Effector memory CD8-positive, alpha-beta T cell (primary cell): ENCODE results near the gene PITHD1.
"Not testable (repeated sequence)": the region's sequence is repeated elsewhere in the genome, so short reads cannot be mapped to it uniquely, and the experiment has no call there.

Experiments
- ATAC-seq: fragments of 150-1000 bp; cut with Tn5 transposase; replicated peaks from 2 replicates; pipeline ENCODE4 v1.10.0; 2021; ENCODE audit warnings: mild to moderate bottlenecking, moderate library complexity
- DNase-seq, 3 experiments: peaks; one replicate each; pipeline ENCODE4 v3.0.0; 2021
- H3K27ac Mint-ChIP-seq, 2 donors: one replicate each; pipeline ENCODE4 v1.8.0; 2022; ENCODE audit warnings: mild to moderate bottlenecking in 2 of 2, mixed read lengths in 2 of 2, moderate library complexity in 2 of 2
- H3K27me3 Mint-ChIP-seq, 2 donors: one replicate each; pipeline ENCODE4 v1.8.0; 2022; ENCODE audit warnings: mixed read lengths in 2 of 2
- H3K36me3 Mint-ChIP-seq: one replicate; pipeline ENCODE4 v1.8.0; 2022; ENCODE audit warnings: mild to moderate bottlenecking, moderate library complexity, mixed read lengths; ENCODE audit not compliant: insufficient read depth
- H3K4me1 Mint-ChIP-seq, 2 donors: one replicate each; pipeline ENCODE4 v1.8.0; 2022; ENCODE audit warnings: low read depth in 2 of 2, mixed read lengths in 2 of 2
- H3K4me3 Mint-ChIP-seq, 2 donors: one replicate each; pipeline ENCODE4 v1.8.0; 2022; ENCODE audit warnings: mild to moderate bottlenecking in 2 of 2, mixed read lengths in 2 of 2, moderate library complexity in 2 of 2
- H3K9me3 Mint-ChIP-seq, 2 donors: one replicate each; pipeline ENCODE4 v1.8.0; 2022; ENCODE audit warnings: mixed read lengths in 2 of 2

PITHD1 gene

GRCh38 chr1:23787701-23788100 is 9.5 kb downstream of the PITHD1 start:
- no peaks in the 10 kb centered on the region for H3K27me3 Mint-ChIP-seq
- no peak overlapping the region for H3K4me3 Mint-ChIP-seq
- H3K27ac Mint-ChIP-seq, result no peak overlapping the region
- H3K36me3 Mint-ChIP-seq, result peaks cover 71% of the 10 kb centered on the region
- H3K9me3 Mint-ChIP-seq, result no peaks in the 10 kb centered on the region
- peaks cover 25 to 32% of the 10 kb centered on the region in 2 donors for H3K4me1 Mint-ChIP-seq
- ATAC-seq, result no peak
- no peak for DNase-seq

DNA sequence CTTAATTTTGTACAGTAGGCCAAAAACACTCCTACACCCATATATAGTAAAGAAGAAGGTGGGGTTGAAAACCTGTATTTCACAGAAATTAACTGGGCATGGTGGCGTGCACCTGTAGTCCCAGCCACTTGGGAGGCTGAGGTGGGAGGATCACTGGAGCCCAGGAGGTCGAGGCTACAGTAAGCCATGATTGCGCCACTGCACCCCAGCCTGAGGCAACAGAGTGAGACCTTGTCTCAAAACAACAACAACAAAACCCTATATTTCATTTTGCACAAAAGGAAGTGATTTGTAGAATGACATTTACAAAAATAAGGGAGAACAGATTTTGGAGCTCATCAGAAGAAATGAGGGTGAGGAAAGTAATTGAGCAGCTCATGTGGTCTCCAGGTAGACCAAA is 10.5 kb downstream of the PITHD1 start:
- H3K27me3 Mint-ChIP-seq, result no peaks in the 10 kb centered on the region
- ATAC-seq (no peak), DNase-seq (no peak)
- H3K9me3 Mint-ChIP-seq, result no peaks in the 10 kb centered on the region
- H3K27ac Mint-ChIP-seq, result peak overlapping the region; percentile 25 to 97
- peaks cover 29 to 32% of the 10 kb centered on the region in 2 donors for H3K4me1 Mint-ChIP-seq
- peak overlapping the region in 1 of 2 donors; percentile 29 for H3K4me3 Mint-ChIP-seq
- H3K36me3 Mint-ChIP-seq, result peaks cover 69% of the 10 kb centered on the region

DNA sequence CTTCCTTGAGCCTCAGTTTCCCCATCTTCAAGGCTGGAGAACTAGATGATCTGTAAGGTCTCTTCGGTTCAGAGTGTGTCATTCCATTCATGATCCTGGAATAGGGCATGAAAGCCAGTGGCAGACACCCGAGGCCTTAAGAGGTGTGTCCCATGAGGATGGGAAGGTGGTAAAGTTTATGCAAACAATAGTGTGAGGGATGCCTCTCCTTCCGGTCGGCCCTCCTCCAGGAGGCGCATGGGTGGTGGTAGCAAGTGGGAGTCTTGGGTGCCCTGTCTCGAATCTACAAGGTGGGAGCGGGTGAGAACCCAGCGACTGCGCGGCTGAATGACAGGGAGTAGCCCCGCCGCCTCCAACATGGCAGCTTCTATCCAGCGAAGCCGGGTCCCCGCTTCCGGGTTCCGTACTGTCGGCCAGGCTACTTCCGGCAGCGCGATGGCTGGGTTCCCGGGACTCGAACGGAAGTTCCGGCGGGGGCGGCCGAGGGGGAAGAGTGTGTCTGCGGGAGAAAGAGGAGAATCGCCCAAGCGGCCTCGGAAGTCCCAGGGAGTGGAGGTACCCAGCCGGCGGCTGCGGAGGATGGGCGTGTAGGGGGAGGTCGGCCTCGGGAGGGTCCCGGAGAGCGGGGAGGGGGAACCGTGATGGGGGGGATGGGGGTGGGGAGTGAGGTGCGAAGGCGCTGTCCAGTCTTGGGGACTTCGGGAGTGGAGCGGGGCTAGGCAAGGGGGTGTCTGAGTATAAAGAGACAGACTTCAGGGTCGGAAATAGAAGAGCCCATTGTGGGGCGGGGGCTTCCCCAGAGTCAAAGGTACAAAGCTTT is 12.7 kb downstream of the PITHD1 start, which contains the start of gene LYPLA2:
Gene LYPLA2, plus strand, starts transcription at position 450 of the 820 bp plus-strand sequence. CDS start 1,538 bp downstream, outside the sequence.
- H3K36me3 Mint-ChIP-seq, result peaks cover 62% of the 10 kb centered on the region

DNA sequence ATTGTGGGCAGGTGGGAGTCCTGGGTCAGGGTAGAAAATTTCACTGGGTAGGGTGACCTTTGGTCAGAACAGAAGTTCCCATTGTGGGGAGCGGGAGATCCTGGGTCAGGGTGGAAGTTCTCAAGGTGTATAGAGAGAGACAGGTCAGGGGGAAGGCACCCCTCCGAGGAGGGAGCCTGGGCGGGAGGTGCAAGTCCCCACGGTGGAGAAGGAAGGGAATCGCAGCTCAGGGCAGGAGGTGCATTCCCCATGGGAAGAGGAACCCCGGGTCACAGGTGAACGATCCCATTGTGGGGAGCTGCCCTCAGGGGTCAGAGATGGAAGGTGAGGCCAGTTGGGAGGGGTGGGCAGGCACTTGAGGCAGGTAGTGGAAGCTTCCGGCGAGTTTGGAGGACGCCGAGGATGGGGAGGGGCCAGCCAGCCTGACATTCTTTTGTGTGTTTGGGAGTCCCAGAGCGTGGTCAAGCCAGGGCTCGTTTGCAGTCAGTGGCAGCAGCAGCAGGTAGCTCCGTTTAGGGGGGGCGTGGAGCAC is 13.4 kb downstream of the PITHD1 start:
- peak in 1 of 3 experiments; percentile 29 for DNase-seq
- peaks cover 58% of the 10 kb centered on the region for H3K36me3 Mint-ChIP-seq
- no peaks in the 10 kb centered on the region for H3K9me3 Mint-ChIP-seq
- peaks cover 24 to 27% of the 10 kb centered on the region in 2 donors for H3K4me1 Mint-ChIP-seq
- peak overlapping the region; percentile 97 to 99 for H3K27ac Mint-ChIP-seq
- ATAC-seq, result peak; percentile 37
- peak overlapping the region; percentile 94 to 99 for H3K4me3 Mint-ChIP-seq
- no peaks in the 10 kb centered on the region for H3K27me3 Mint-ChIP-seq

More for the DNA sequence above, 12.7 kb downstream of the PITHD1 start, which contains the start of gene LYPLA2:
- Mint-ChIP-seq H3K4me1 (peaks cover 24 to 27% of the 10 kb centered on the region in 2 donors), H3K27ac (peak within 1 kb of the TSS; percentile 97 to 99), H3K9me3 (no peaks in the 10 kb centered on the region), H3K27me3 (no peaks in the 10 kb centered on the region), H3K4me3 (peak within 1 kb of the TSS; percentile 94 to 99)
- ATAC-seq (peak; percentile 90), DNase-seq (peak; percentile 75 to 77 (median 76))

- Mint-ChIP-seq H3K4me1 (peaks cover 24 to 27% of the 10 kb centered on the region in 2 donors), H3K4me3 (peak overlapping the region; percentile 94 to 99), H3K9me3 (no peaks in the 10 kb centered on the region), H3K27me3 (no peaks in the 10 kb centered on the region), H3K27ac (peak overlapping the region; percentile 97 to 99), H3K36me3 (peaks cover 50% of the 10 kb centered on the region)
- ATAC-seq (no peak), DNase-seq (no peak)
These were observed 14.1 kb downstream of the PITHD1 start for GRCh38 chr1:23792151-23792945.

- DNase-seq (peak in 2 of 3 experiments; percentile 38 to 42), ATAC-seq (peak; percentile 44)
- no peaks in the 10 kb centered on the region for H3K9me3 Mint-ChIP-seq
- peaks cover 24 to 27% of the 10 kb centered on the region in 2 donors for H3K4me1 Mint-ChIP-seq
- peak overlapping the region in 1 of 2 donors; percentile 97 for H3K27ac Mint-ChIP-seq
- H3K36me3 Mint-ChIP-seq, result peaks cover 46% of the 10 kb centered on the region
- H3K4me3 Mint-ChIP-seq, result peak overlapping the region; percentile 35 to 43
- no peaks in the 10 kb centered on the region for H3K27me3 Mint-ChIP-seq
These were observed 15.0 kb downstream of the PITHD1 start for GRCh38 chr1:23793018-23793781.

DNA sequence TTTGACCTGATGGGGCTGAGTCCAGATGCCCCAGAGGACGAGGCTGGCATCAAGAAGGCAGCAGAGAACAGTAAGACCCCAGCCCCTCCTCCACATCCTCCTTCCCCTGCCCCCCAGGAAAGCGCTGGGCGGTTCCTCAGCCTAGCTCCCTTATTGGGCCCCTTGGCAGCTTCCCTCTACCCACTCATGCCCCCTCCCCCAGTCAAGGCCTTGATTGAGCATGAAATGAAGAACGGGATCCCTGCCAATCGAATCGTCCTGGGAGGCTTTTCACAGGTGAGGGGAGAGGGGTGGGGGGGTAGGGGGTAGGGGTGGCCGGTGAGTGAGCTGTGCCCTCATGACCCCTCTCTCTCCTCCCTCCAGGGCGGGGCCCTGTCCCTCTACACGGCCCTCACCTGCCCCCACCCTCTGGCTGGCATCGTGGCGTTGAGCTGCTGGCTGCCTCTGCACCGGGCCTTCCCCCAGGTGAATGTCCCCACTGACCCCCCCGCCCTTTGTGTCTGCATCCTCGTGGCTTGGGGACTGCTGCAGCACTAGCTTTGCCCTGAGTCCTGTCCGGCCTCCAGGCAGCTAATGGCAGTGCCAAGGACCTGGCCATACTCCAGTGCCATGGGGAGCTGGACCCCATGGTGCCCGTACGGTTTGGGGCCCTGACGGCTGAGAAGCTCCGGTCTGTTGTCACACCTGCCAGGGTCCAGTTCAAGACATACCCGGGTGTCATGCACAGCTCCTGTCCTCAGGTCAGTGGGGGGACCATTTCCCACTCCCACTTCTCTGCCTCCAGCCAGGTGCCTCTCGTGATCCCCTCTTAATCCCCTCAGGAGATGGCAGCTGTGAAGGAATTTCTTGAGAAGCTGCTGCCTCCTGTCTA is 15.9 kb downstream of the PITHD1 start:
- Mint-ChIP-seq H3K27me3 (no peaks in the 10 kb centered on the region), H3K4me1 (peaks cover 24 to 34% of the 10 kb centered on the region in 2 donors), H3K4me3 (no peak overlapping the region), H3K9me3 (no peaks in the 10 kb centered on the region), H3K36me3 (peaks cover 42% of the 10 kb centered on the region), H3K27ac (peak overlapping the region in 1 of 2 donors; percentile 97)
- DNase-seq (no peak), ATAC-seq (no peak)

GRCh38 chr1:23794732-23795182 is 16.5 kb downstream of the PITHD1 start:
- H3K4me3 Mint-ChIP-seq, ATAC-seq, H3K9me3 Mint-ChIP-seq, DNase-seq, H3K27me3 Mint-ChIP-seq: not testable (repeated sequence)
- peak overlapping the region in 1 of 2 donors; percentile 97 for H3K27ac Mint-ChIP-seq
- H3K4me1 Mint-ChIP-seq, result peaks cover 26 to 40% of the 10 kb centered on the region in 2 donors
- H3K36me3 Mint-ChIP-seq, result peaks cover 42% of the 10 kb centered on the region

GRCh38 chr1:23795676-23796465 is 17.7 kb downstream of the PITHD1 start:
- Mint-ChIP-seq H3K4me1 (peaks cover 21 to 34% of the 10 kb centered on the region in 2 donors), H3K27ac (no peak overlapping the region), H3K4me3 (no peak overlapping the region), H3K9me3 (no peaks in the 10 kb centered on the region), H3K27me3 (no peaks in the 10 kb centered on the region), H3K36me3 (peaks cover 40% of the 10 kb centered on the region)
- DNase-seq, result no peak
- ATAC-seq, result no peak

- Mint-ChIP-seq H3K4me3 (no peak overlapping the region), H3K4me1 (peaks cover 13 to 31% of the 10 kb centered on the region in 2 donors)
These were observed 18.5 kb downstream of the PITHD1 start for GRCh38 chr1:23796466-23797271.

More at GRCh38 chr1:23796466-23797271, 18.5 kb downstream of the PITHD1 start:
- ATAC-seq, result no peak
- peaks cover 37% of the 10 kb centered on the region for H3K36me3 Mint-ChIP-seq
- no peak for DNase-seq
- no peaks in the 10 kb centered on the region for H3K27me3 Mint-ChIP-seq
- no peaks in the 10 kb centered on the region for H3K9me3 Mint-ChIP-seq
- peak overlapping the region; percentile 28 to 77 for H3K27ac Mint-ChIP-seq
